Small intestine (tissue), 7 donors: Measurements from ENCODE around the gene CYB561D1. TPM values are rescaled to one million over a fixed set of nuclear protein-coding genes. Genes with fewer than 3 reads are reported as not detected.

Source experiments
- DNase-seq, 2 donors: peaks; one replicate each; pipeline versions ENCODE4 v3.0.0 to v3.0.0-alpha.2; 2013
- FAIRE-seq: peaks from 2 replicates; lab custom pipeline; 2012; peaks lifted over from hg19 to GRCh38; lab: Jason Lieb, UNC
- H3K27ac ChIP-seq, 3 donors: one replicate each; pipeline ENCODE4 v1.5.1; 2013; ENCODE audit warnings: low read length in 2 of 3, mild to moderate bottlenecking in 2 of 3, control low read depth in 1 of 3, inconsistent platforms in 1 of 3, low read depth in 1 of 3, moderate library complexity in 1 of 3
- H3K27me3 ChIP-seq, 3 donors: one replicate each; pipeline ENCODE4 v1.6.1; 2013; ENCODE audit warnings: low read length in 3 of 3, inconsistent platforms in 1 of 3; ENCODE audit not compliant: control insufficient read depth in 3 of 3, insufficient read depth in 3 of 3
- H3K36me3 ChIP-seq, 3 donors: one replicate each; pipeline ENCODE4 v1.6.1; 2013; ENCODE audit warnings: low read length in 3 of 3, inconsistent platforms in 1 of 3, low read depth in 1 of 3, mild to moderate bottlenecking in 1 of 3, moderate library complexity in 1 of 3; ENCODE audit not compliant: control insufficient read depth in 3 of 3, insufficient read depth in 2 of 3
- H3K4me1 ChIP-seq, 3 donors: one replicate each; pipeline ENCODE4 v1.6.1; 2013; ENCODE audit warnings: low read length in 2 of 3, inconsistent platforms in 1 of 3, low read depth in 1 of 3, mild to moderate bottlenecking in 1 of 3, moderate library complexity in 1 of 3; ENCODE audit not compliant: control insufficient read depth in 3 of 3, insufficient read depth in 2 of 3
- H3K4me3 ChIP-seq, 3 donors: one replicate each; pipeline ENCODE4 v1.5.1; 2013; ENCODE audit warnings: low read length in 3 of 3, control low read depth in 1 of 3, inconsistent platforms in 1 of 3, low read depth in 1 of 3, mild to moderate bottlenecking in 1 of 3, moderate library complexity in 1 of 3
- H3K9me3 ChIP-seq, 2 donors: one replicate each; pipeline ENCODE4 v1.6.1; 2013; ENCODE audit warnings: low read depth in 1 of 2, low read length in 1 of 2; ENCODE audit not compliant: control insufficient read depth in 2 of 2, insufficient read depth in 1 of 2
- WGBS, 3 donors: extraction: QIAGEN DNeasy Blood & Tissue Kit; methylation state at CpG; one replicate each; pipeline ENCODE4 v1.1.7; 2013; 5-methylcytosine and 5-hydroxymethylcytosine counted together
- polyA plus RNA-seq, 4 donors: library from polyadenylated mRNA; stranded (reverse) in 3 of 4; unstranded in 1 of 4; fragments of 200-250 nt in 3 of 4; fragments of 120-200 nt in 1 of 4; gene quantifications; one replicate each; pipeline versions ENCODE4 v1.2.1 to v1.2.3, GENCODE V29; 2013
- donor health status: healthy with polysubstance abuse.
- donor health status: control.
- donor health status: control.
- donor health status: Bipolar disorder and iron deficiency.
- donor health status: healthy.

Gene CYB561D1
- polyA plus RNA-seq, 4 donors, result 5.1 to 8.6 (median 7.2) TPM

DNA sequence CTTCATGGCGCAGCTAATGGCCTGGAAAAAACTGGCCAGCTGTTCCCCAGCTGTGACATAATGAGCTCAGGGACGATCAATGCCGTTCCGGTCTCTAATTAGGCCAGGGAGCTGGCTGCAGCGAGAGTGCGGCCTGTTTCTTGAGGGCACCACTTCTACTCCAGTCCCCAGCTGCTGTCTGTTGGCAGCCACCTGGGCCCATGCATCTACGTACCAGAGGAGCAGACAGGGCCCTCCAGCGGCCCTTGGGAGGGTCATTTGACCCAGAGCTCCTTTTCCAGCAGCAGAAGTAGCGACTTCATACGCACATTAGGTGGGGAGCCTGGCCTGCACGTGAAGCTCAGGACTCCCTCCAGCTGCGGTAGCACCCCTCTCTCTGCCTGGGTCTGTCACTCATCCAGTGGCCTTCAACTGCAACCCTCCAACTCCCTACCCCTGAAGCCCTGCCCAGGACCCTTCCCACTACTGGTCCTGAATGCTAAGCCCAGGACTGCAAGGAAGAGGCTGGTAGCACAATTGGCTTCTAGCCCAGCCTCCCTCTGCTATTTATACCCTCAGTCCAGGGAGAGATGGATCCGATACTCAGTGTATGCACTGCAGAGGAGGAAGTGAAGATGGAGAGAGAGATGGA lies 36.7 kb downstream of the CYB561D1 start:
- 73 to 86% (median 83%) methylated on average over 13 of the region's 13 CpGs for WGBS, 3 donors
- FAIRE-seq, result no peak
- H3K36me3 ChIP-seq, result no peaks in the 10 kb centered on the region
- DNase-seq, result peak in 1 of 2 donors; percentile 29
- peak overlapping the region in 1 of 3 donors; percentile 5 for H3K27ac ChIP-seq
- no peaks in the 10 kb centered on the region for H3K9me3 ChIP-seq
- H3K4me3 ChIP-seq, result no peak overlapping the region
- H3K4me1 ChIP-seq, result peaks cover 0 to 5% (median 0%) of the 10 kb centered on the region in 3 donors
- no peaks in the 10 kb centered on the region for H3K27me3 ChIP-seq

GRCh38 chr1:109531380-109531779 lies 37.5 kb downstream of the CYB561D1 start:
- Histone ChIP-seq H3K27me3 (no peaks in the 10 kb centered on the region), H3K4me3 (no peak overlapping the region), H3K4me1 (peaks cover 0 to 5% (median 0%) of the 10 kb centered on the region in 3 donors), H3K9me3 (no peaks in the 10 kb centered on the region), H3K36me3 (no peaks in the 10 kb centered on the region), H3K27ac (no peak overlapping the region)
- 88 to 93% (median 89%) methylated on average over 4 of the region's 4 CpGs for WGBS, 3 donors
- FAIRE-seq (no peak), DNase-seq (no peak)

- FAIRE-seq, result no peak
- Histone ChIP-seq H3K4me3 (no peak overlapping the region), H3K36me3 (no peaks in the 10 kb centered on the region), H3K27me3 (no peaks in the 10 kb centered on the region), H3K9me3 (no peaks in the 10 kb centered on the region), H3K4me1 (peaks cover 0 to 5% (median 0%) of the 10 kb centered on the region in 3 donors), H3K27ac (no peak overlapping the region)
- DNase-seq, result no peak
- WGBS, 3 donors, result 45 to 53% (median 47%) methylated on average over 16 of the region's 16 CpGs
Measured at GRCh38 chr1:109531826-109532364, 38.0 kb downstream of the CYB561D1 start.

GRCh38 chr1:109532365-109533136 lies 38.7 kb downstream of the CYB561D1 start:
- DNase-seq (peak; percentile 81 to 87), FAIRE-seq (no peak)
- 6 to 13% (median 9%) methylated on average over 12 of the region's 12 CpGs for WGBS, 3 donors
- Histone ChIP-seq H3K27me3 (no peaks in the 10 kb centered on the region), H3K4me1 (peaks cover 0 to 5% (median 0%) of the 10 kb centered on the region in 3 donors), H3K27ac (peak overlapping the region in 2 of 3 donors; percentile 2 to 6), H3K4me3 (no peak overlapping the region), H3K36me3 (no peaks in the 10 kb centered on the region), H3K9me3 (no peaks in the 10 kb centered on the region)

- no peaks in the 10 kb centered on the region for H3K27me3 ChIP-seq
- H3K4me1 ChIP-seq, result peaks cover 0 to 5% (median 0%) of the 10 kb centered on the region in 3 donors
- no peaks in the 10 kb centered on the region for H3K9me3 ChIP-seq
- no peaks in the 10 kb centered on the region for H3K36me3 ChIP-seq
- no peak for FAIRE-seq
- H3K4me3 ChIP-seq, result no peak overlapping the region
- no peak overlapping the region for H3K27ac ChIP-seq
- DNase-seq, result no peak
- 82 to 89% (median 84%) methylated on average over 1 of the region's 1 CpG for WGBS, 3 donors
Measured at GRCh38 chr1:109534307-109534858, 40.5 kb downstream of the CYB561D1 start.

GRCh38 chr1:109535481-109535880 lies 41.6 kb downstream of the CYB561D1 start:
- Histone ChIP-seq H3K9me3 (no peaks in the 10 kb centered on the region), H3K36me3 (no peaks in the 10 kb centered on the region), H3K4me3 (no peak overlapping the region), H3K27me3 (no peaks in the 10 kb centered on the region), H3K27ac (no peak overlapping the region), H3K4me1 (peaks cover 0 to 5% (median 0%) of the 10 kb centered on the region in 3 donors)
- DNase-seq (no peak), FAIRE-seq (no peak)
- WGBS, 3 donors, result 70 to 78% (median 74%) methylated on average over 4 of the region's 4 CpGs

DNA sequence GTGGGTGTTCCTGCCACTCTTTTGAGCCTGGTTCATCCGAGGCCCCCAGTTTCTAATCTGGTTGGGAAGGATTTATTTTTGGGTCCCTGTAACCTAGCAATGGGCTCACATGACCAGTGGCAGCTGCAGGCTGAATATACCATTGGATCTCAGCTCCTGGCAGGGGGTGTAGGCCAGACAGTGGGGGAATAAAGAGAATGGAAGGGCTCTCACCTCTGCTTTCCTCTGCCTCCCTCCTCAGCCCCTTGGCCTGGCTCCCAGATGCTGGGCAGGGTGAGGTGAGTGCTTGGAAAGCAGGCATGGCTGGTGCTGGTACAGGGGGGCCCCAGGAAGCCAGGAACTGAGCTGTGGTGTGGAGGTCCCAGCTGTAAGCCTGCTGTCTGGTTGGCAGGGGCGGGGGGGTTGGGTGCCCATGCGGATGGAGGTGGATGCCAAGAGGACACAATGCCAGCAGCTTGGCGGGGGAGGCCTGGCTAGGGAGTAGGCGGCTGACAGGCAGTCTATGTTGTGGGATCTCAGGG lies 42.1 kb downstream of the CYB561D1 start:
- 68 to 88% (median 84%) methylated on average over 5 of the region's 5 CpGs for WGBS, 3 donors
- no peaks in the 10 kb centered on the region for H3K9me3 ChIP-seq
- H3K36me3 ChIP-seq, result no peaks in the 10 kb centered on the region
- H3K27me3 ChIP-seq, result no peaks in the 10 kb centered on the region
- DNase-seq (no peak), FAIRE-seq (no peak)
- no peak overlapping the region for H3K27ac ChIP-seq
- H3K4me1 ChIP-seq, result peaks cover 0 to 5% (median 0%) of the 10 kb centered on the region in 3 donors
- no peak overlapping the region for H3K4me3 ChIP-seq
